Activated gamma-delta T cell treated with Interleukin-2 at 50 U/mL for 16 hours (primary cell): ENCODE measurements around the gene TMEM167B.
"Not testable (repeated sequence)": the region's sequence is repeated elsewhere in the genome, so short reads cannot be mapped to it uniquely, and the experiment has no call there.

Experiments used
- DNase-seq: peaks from one replicate; pipeline ENCODE4 v3.0.0-alpha.2; 2020

Gene TMEM167B

GRCh38 chr1:109090196-109091077, at the start of gene TMEM167B:
Gene TMEM167B (plus strand): TSS chr1:109090764. CDS start chr1:109090873, 109 bp downstream.
- peak; percentile 82 for DNase-seq

GRCh38 chr1:109040989-109041620, 49.5 kb upstream of the TMEM167B start:
- peak; percentile 16 for DNase-seq

GRCh38 chr1:109041621-109042468, 48.7 kb upstream of the TMEM167B start, which contains the start of gene WDR47:
Gene WDR47 (minus strand): TSS chr1:109042102. CDS start chr1:109023512, 18,590 bp downstream.
- peak; percentile 95 for DNase-seq

GRCh38 chr1:109045595-109045994, 45.0 kb upstream of the TMEM167B start:
- DNase-seq, result no peak

GRCh38 chr1:109046671-109047070, 43.9 kb upstream of the TMEM167B start:
- DNase-seq, result no peak

- DNase-seq, result no peak
Measured at GRCh38 chr1:109047339-109047738, 43.2 kb upstream of the TMEM167B start.

- DNase-seq, result no peak
Measured at GRCh38 chr1:109048335-109048734, 42.2 kb upstream of the TMEM167B start.

- no peak for DNase-seq
Measured at GRCh38 chr1:109050228-109050995, 40.2 kb upstream of the TMEM167B start.

GRCh38 chr1:109052145-109052544, 38.4 kb upstream of the TMEM167B start:
- not testable (repeated sequence) for DNase-seq

- no peak for DNase-seq
Measured at GRCh38 chr1:109056064-109056463, 34.5 kb upstream of the TMEM167B start.

GRCh38 chr1:109059026-109059425, 31.5 kb upstream of the TMEM167B start:
- no peak for DNase-seq

- no peak for DNase-seq
Measured at GRCh38 chr1:109060707-109061106, 29.9 kb upstream of the TMEM167B start.

- DNase-seq, result no peak
Measured at GRCh38 chr1:109061183-109061582, 29.4 kb upstream of the TMEM167B start.

GRCh38 chr1:109065137-109065536, 25.4 kb upstream of the TMEM167B start:
- no peak for DNase-seq

GRCh38 chr1:109067883-109068282, 22.7 kb upstream of the TMEM167B start:
- DNase-seq, result no peak

GRCh38 chr1:109069294-109069693, 21.3 kb upstream of the TMEM167B start:
- DNase-seq, result no peak

GRCh38 chr1:109075531-109076490, 14.8 kb upstream of the TMEM167B start, which contains the start of gene TAF13:
Gene TAF13 (minus strand): TSS chr1:109076003. CDS start chr1:109075947, 56 bp downstream.
- peak; percentile 84 for DNase-seq

- DNase-seq, result no peak
Measured at GRCh38 chr1:109078317-109078716, 12.2 kb upstream of the TMEM167B start.

GRCh38 chr1:109079240-109079622, 11.3 kb upstream of the TMEM167B start:
- DNase-seq, result no peak

- DNase-seq, result no peak
Measured at GRCh38 chr1:109080441-109081082, 10.0 kb upstream of the TMEM167B start.
